T-helper 1 cell (primary cell): ENCODE measurements around the gene RBP4.

Experiments
- DNase-seq, 5 donors: peaks; one replicate each; pipeline ENCODE4 v3.0.0-alpha.2; 2012 to 2020
- total RNA-seq, 4 donors: gene quantifications; one replicate each; lab custom pipeline; 2026; lab: John Stamatoyannopoulos, UW

The RBP4 gene
- total RNA-seq = 0 reads per million in 4 donors

- DNase-seq = no peak
Observed at GRCh38 chr10:93601146-93601773, at the start of gene RBP4. Gene RBP4 (minus strand): TSS chr10:93601235. CDS start chr10:93601028, 207 bp downstream.

GRCh38 chr10:93639791-93640190 is 38.8 kb upstream of the RBP4 start:
- no peak for DNase-seq

GRCh38 chr10:93630625-93631557 is 29.9 kb upstream of the RBP4 start:
- DNase-seq = no peak

- DNase-seq = no peak
Observed at GRCh38 chr10:93629647-93630305, 28.7 kb upstream of the RBP4 start.

- no peak for DNase-seq
Observed at GRCh38 chr10:93628858-93629257, 27.8 kb upstream of the RBP4 start.

GRCh38 chr10:93622942-93623341 is 21.9 kb upstream of the RBP4 start:
- no peak for DNase-seq

- DNase-seq = no peak
Observed at GRCh38 chr10:93620925-93621324, 19.9 kb upstream of the RBP4 start.

- DNase-seq = no peak
Observed at GRCh38 chr10:93615576-93616235, 14.7 kb upstream of the RBP4 start.

GRCh38 chr10:93614101-93614825 is 13.2 kb upstream of the RBP4 start:
- no peak for DNase-seq

GRCh38 chr10:93613126-93613525 is 12.1 kb upstream of the RBP4 start:
- no peak for DNase-seq

GRCh38 chr10:93612311-93612710 is 11.3 kb upstream of the RBP4 start, which contains the start of gene PDE6C:
Gene PDE6C (plus strand): TSS chr10:93612537. CDS start chr10:93612726, 189 bp downstream.
- no peak for DNase-seq

GRCh38 chr10:93608421-93608820 is 7.4 kb upstream of the RBP4 start:
- DNase-seq = no peak

- no peak for DNase-seq
Observed at GRCh38 chr10:93604146-93604545, 3.1 kb upstream of the RBP4 start.

- DNase-seq = no peak
Observed at GRCh38 chr10:93603023-93603422, 2.0 kb upstream of the RBP4 start.

GRCh38 chr10:93601774-93602162 is 733 bp upstream of the RBP4 start:
- DNase-seq = no peak

GRCh38 chr10:93600446-93601145 is 439 bp downstream of the RBP4 start:
- DNase-seq = no peak

- DNase-seq = no peak
Observed at GRCh38 chr10:93599778-93600177, 1.3 kb downstream of the RBP4 start.

- DNase-seq = no peak
Observed at GRCh38 chr10:93599335-93599734, 1.7 kb downstream of the RBP4 start.

GRCh38 chr10:93598157-93598556 is 2.9 kb downstream of the RBP4 start:
- DNase-seq = no peak

GRCh38 chr10:93597075-93597599 is 3.9 kb downstream of the RBP4 start:
- DNase-seq = no peak

- no peak for DNase-seq
Observed at GRCh38 chr10:93596539-93596938, 4.5 kb downstream of the RBP4 start.
